Smooth muscle cell of the pulmonary artery (primary cell): ENCODE results near the gene AKT3. TPM values are rescaled to one million over a fixed set of nuclear protein-coding genes. Genes with fewer than 3 reads are reported as not detected.

Source experiments
- total RNA-seq: library from RNA; depleted of rRNA; stranded (reverse); fragments of >200 nt; gene quantifications from 2 replicates; pipeline ENCODE4 v1.2.3, GENCODE V29; 2014

Gene AKT3
- 53.0 and 66.3 TPM in 2 replicates for total RNA-seq

DNA sequence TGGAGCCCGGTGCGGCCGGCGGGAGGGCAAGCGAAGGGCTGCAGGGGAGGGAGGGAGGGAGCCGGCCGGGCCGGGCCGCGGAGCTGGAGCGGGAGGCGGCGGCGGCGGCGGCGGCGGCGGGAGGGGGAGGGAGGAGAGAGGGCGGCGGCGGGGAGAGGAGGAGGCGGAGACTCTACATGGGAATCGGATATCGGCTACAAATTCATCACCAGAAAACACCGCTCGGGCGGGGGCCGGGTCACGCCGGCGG, at the start of gene AKT3:
TSS of gene AKT3 (minus strand) at position 42 of the 250 bp plus-strand sequence. CDS start 7,073 bp downstream, outside the sequence.

Other genes starting within 250 kb of the AKT3 start
- gene ZBTB18, start 201.0 kb upstream of the AKT3 start, total RNA-seq = 9.0 and 9.3 TPM in 2 replicates